ENCODE data around the gene PTRHD1.
"Not testable (repeated sequence)": the region's sequence is repeated elsewhere in the genome, so short reads cannot be mapped to it uniquely, and the experiment has no call there.

PTRHD1 gene, protein sequence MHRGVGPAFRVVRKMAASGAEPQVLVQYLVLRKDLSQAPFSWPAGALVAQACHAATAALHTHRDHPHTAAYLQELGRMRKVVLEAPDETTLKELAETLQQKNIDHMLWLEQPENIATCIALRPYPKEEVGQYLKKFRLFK

GRCh38 chr2:24792874-24793760 lies at the start of gene PTRHD1, which contains the start of gene CENPO:
TSS of gene PTRHD1 (minus strand) at chr2:24793391. CDS start at chr2:24793377, 14 bp downstream.
TSS of gene CENPO (plus strand) at chr2:24793425. CDS start at chr2:24793920, 495 bp downstream.
- peak; percentile 96 for DNase-seq (ENCODE audit: low read depth)

DNA sequence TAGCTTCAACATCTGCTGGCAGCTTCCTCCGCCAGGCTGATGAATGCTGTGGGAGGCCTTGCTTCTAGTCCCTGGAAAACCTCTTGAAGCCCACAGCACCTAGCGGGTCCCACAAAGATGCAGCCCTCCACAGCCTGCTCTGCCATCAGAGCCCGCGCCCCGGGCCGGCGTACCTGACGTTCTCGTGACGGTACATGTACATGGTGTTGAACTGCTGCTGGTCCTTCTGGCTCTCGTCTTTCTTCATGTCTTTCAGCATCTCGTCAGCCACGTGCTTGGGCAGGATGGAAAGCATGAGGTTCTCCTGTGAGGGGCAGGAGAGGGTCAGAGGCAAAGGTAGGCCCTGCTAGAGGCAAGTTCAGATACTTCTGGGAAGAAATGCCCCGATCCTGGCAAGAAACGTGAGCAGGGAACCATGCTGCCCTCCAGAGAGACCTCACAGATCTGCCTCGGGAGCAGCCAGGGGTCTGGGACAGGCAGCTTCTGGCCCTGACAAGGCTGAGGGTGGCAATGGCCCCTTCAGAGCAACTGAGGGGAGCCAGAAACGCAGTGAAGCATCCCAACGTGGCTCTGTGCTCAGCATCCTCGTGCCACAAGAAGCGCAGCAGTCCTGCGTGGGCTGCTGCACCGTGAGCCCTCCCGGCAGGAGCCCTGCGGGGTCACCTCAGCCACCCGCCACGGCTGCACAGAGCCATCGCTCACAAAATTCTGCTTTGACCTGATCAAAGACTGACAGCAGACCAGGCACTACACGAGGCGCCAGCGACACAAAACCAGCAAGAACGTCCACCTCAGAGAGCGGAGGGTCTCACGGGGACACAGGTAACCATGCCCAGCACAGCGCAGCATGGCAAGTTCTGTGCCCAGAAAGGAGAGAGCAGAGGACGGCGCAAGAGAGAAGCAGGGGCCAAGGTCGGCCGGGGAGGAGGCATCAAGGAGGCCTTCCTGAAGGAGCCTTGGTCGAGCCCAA lies 49.2 kb upstream of the PTRHD1 start:
- no peak for DNase-seq (ENCODE audit: low read depth)

GRCh38 chr2:24840962-24841945 lies 48.1 kb upstream of the PTRHD1 start:
- no peak for DNase-seq (ENCODE audit: low read depth)

- DNase-seq (ENCODE audit: low read depth), result no peak
These were observed 47.1 kb upstream of the PTRHD1 start for GRCh38 chr2:24840164-24840869.

DNA sequence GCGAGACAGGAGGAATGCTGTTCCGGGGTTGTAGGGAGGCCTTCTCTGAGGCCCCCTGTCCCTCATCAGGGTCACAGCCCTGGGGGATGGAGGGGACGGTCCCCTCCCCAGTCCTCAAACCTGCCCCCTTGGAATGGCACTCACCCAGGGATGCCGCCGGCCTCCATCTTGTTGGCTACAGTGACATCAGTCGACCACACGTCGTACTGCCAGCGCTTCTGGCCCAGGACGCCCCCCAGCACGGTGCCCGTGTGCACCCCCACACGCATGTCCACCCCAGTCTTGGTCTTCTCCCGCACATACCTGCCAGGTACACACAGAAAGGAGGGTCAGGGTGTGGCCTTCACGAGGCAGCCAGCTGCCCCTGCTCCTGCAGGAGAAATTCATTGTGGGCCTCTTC lies 46.5 kb upstream of the PTRHD1 start:
- no peak for DNase-seq (ENCODE audit: low read depth)

- DNase-seq (ENCODE audit: low read depth), result no peak
These were observed 45.4 kb upstream of the PTRHD1 start for GRCh38 chr2:24838541-24838940.

GRCh38 chr2:24837996-24838513 lies 44.9 kb upstream of the PTRHD1 start:
- DNase-seq (ENCODE audit: low read depth), result no peak

DNA sequence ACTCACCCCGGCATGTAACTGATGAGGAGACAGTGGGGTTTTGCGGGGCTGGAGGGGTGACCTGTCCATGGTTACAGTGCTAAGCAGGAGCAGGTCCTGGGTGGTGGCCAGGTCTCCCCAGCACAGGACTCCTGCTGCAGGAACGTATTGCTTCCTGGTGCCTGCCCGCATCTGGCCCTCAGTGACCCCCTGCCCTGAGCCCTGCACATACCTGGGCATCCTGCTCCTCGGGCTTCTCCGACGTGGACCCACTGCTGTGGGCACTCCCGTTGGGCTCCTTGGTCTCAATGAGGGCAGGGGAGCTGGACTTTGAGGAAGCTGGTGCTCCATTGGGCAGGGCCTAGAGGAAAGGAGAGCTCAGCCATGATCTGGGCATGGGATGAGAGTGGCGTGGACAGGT lies 43.5 kb upstream of the PTRHD1 start:
- no peak for DNase-seq (ENCODE audit: low read depth)

DNA sequence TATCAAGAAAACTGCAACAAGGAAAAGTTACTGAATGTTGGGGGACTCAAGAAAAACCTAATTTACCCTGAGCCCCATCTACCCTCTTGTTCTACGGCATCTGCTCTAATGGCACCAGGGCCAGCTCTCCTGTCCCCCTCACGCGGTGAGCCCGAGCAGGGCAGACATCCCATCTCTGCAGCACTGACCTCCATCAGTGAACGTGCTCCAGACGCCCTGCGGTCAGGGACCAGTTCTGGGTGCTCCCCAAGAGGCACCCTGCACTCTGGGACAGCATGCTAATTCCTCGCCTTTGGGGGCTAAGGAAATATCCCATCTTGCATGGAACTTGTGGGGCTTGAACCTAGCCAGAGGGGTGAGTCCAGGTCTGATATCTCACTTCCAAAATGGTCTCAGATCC lies 43.0 kb upstream of the PTRHD1 start:
- DNase-seq (ENCODE audit: low read depth), result no peak

DNA sequence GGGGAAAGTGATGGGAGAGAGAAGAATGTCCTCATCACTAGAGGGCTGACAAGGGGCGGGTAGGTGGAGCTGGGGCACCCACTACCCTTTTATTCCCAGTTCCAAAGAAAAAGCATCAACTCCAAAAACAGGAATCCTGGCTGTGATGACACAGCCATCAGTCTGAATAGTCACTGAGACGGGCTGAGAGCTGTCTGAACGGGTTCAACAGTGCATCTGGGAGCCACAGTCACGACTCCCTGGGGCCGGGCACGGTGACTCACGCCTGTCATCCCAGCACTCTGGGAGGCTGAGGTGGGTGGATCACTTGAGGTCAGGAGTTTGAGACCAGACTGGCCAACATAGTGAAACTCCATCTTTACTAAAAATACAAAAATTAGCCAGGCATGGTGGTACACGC lies 42.2 kb upstream of the PTRHD1 start:
- not testable (repeated sequence) for DNase-seq (ENCODE audit: low read depth)

GRCh38 chr2:24834733-24835395 lies 41.7 kb upstream of the PTRHD1 start:
- DNase-seq (ENCODE audit: low read depth), result no peak

GRCh38 chr2:24833821-24834732 lies 40.9 kb upstream of the PTRHD1 start:
- no peak for DNase-seq (ENCODE audit: low read depth)

- no peak for DNase-seq (ENCODE audit: low read depth)
These were observed 39.9 kb upstream of the PTRHD1 start for GRCh38 chr2:24832931-24833701.

DNA sequence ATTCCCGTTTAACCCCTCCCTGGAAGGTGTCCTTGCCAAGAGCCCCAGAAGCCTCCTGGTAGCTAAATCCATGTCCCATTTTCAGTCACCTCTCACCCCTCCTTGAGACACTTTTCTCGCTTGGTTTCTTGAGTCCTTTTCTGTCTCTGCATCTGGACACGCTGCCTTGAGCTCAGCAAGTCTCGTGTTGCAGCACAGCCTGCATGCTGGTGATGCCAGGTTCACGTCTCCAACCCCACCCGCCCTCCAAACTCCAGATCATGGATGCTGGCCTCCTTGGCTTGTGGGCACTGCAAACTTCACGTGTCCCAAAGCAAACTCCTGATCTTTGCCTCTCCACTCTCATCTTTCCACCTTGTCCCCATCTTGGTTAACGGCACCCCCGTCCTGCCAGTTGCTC lies 39.3 kb upstream of the PTRHD1 start:
- DNase-seq (ENCODE audit: low read depth), result no peak

GRCh38 chr2:24832073-24832461 lies 38.9 kb upstream of the PTRHD1 start:
- DNase-seq (ENCODE audit: low read depth), result no peak

DNA sequence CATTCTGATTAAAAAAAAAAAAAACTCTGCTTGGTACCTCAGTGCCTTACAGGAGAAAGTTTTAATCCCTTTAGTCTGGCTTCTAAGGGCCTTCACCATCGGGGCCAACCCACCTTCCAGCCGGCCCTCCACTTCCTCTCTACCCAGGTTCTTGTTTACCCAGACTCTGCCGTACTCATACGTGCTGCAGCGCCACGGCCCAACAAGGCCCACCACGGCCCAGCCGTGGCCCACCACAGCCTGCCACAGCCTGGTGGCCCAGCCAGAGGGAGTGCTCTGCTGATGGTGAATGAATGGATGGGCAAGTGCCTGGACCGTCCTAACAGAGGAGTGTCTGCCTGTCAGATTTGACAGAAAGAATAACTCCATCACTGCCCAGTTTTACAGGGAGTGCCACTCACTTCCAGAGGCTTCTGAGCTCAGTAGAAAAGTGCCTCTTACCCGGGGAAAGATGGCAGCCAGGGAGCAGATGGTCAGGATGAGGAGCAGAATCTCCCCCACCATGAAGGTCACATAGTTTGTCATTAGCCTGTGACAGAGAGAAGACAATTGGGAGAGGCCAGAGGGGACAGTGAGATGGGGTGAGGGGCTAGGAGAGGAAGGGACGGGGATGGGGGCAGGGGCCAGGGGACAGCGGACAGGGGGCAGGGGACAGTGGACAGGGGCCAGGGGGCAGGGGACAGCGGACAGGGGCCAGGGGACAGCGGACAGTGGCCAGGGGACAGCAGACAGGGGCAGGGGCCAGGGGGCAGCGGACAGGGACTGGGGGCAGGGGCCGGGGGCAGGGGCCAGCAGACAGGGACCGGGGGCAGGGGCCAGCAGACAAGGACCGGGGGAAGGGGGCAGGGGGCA lies 38.3 kb upstream of the PTRHD1 start:
- no peak for DNase-seq (ENCODE audit: low read depth)

DNA sequence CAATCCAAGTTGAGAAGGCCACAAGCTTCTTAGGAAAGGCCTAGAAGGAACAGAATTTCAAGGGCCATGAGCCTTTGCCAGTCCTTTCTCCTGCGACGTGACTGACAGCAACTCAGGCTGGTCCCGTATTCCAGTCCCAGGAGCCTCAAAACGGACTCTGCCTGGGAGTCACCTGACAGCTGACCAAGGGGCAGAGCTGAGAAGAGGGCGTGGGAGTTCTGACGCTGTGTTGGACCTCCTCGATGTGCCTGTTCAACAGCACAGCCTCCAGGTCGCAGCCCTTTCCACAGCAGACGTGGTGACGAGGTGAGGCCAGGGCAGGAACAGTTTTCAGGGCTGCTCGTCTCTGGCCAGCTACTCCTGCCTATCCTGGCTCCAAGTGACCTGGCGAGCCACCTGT lies 37.6 kb upstream of the PTRHD1 start:
- no peak for DNase-seq (ENCODE audit: low read depth)
